Liver (tissue), 9 donors: ENCODE measurements around the gene SORD. TPM values are rescaled to one million over a fixed set of nuclear protein-coding genes. Genes with fewer than 3 reads are reported as not detected.

Source experiments
- DNase-seq: peaks from one replicate; pipeline ENCODE4 v3.0.0-alpha.2; 2017; ENCODE audit warnings: low spot score
- H3K27ac ChIP-seq, 2 donors: one replicate each; pipeline ENCODE4 v1.7.0; 2013; ENCODE audit warnings: inconsistent platforms in 2 of 2, low read length in 2 of 2, control low read depth in 1 of 2, low read depth in 1 of 2, mild to moderate bottlenecking in 1 of 2
- H3K27me3 ChIP-seq, 4 donors: one replicate each; pipeline versions ENCODE4 v1.6.1 to v1.7.0; 2013; ENCODE audit warnings: low read length in 3 of 4, inconsistent platforms in 1 of 4, mild to moderate bottlenecking in 1 of 4, moderate library complexity in 1 of 4; ENCODE audit not compliant: control insufficient read depth in 4 of 4, insufficient read depth in 4 of 4
- H3K36me3 ChIP-seq, 4 donors: one replicate each; pipeline versions ENCODE4 v1.6.1 to v1.7.0; 2013; ENCODE audit warnings: low read length in 3 of 4, mild to moderate bottlenecking in 3 of 4, low read depth in 1 of 4, moderate library complexity in 1 of 4; ENCODE audit not compliant: control insufficient read depth in 4 of 4, insufficient read depth in 3 of 4
- H3K4me1 ChIP-seq, 4 donors: one replicate each; pipeline versions ENCODE4 v1.6.1 to v1.7.0; 2013; ENCODE audit warnings: low read length in 3 of 4, mild to moderate bottlenecking in 3 of 4, moderate library complexity in 1 of 4; ENCODE audit not compliant: control insufficient read depth in 4 of 4, insufficient read depth in 4 of 4
- H3K4me3 ChIP-seq, 3 donors: one replicate each; pipeline versions ENCODE4 v1.6.1 to v1.7.0; 2013; ENCODE audit warnings: low read length in 3 of 3, control low read depth in 1 of 3, low read depth in 1 of 3, mild to moderate bottlenecking in 1 of 3
- H3K9ac ChIP-seq, 2 donors: one replicate each; pipeline ENCODE4 v1.7.0; 2013; ENCODE audit warnings: low read length in 2 of 2, mild to moderate bottlenecking in 2 of 2, moderate library complexity in 2 of 2, control low read depth in 1 of 2, low read depth in 1 of 2
- H3K9me3 ChIP-seq, 4 donors: one replicate each; pipeline versions ENCODE4 v1.6.1 to v1.7.0; 2013; ENCODE audit warnings: low read length in 3 of 4; ENCODE audit not compliant: control insufficient read depth in 4 of 4
- EGR1 ChIP-seq, 2 donors: IDR thresholded peaks; 2 replicates each; pipeline ENCODE4 v1.6.1; 2016 to 2018; ENCODE audit warnings: antibody characterized with exemption in 2 of 2, low read depth in 2 of 2
- FOXA2 ChIP-seq: IDR thresholded peaks from 2 replicates; pipeline ENCODE4 v1.6.1; 2016; ENCODE audit warnings: antibody characterized with exemption
- GABPA ChIP-seq, 2 donors: IDR thresholded peaks in 1 of 2; conservative IDR thresholded peaks in 1 of 2; 2 replicates each; pipeline ENCODE4 v1.6.1; 2016; ENCODE audit warnings: antibody characterized with exemption in 2 of 2, mild to moderate bottlenecking in 1 of 2, moderate library complexity in 1 of 2
- HNF4A ChIP-seq, 2 donors: conservative IDR thresholded peaks; 2 replicates each; pipeline ENCODE4 v1.6.1; 2016; ENCODE audit warnings: antibody characterized with exemption in 2 of 2, mild to moderate bottlenecking in 2 of 2
- JUND ChIP-seq, 2 donors: IDR thresholded peaks; 2 replicates each; pipeline ENCODE4 v1.6.1; 2016; ENCODE audit warnings: antibody characterized with exemption in 2 of 2
- NR2F2 ChIP-seq: IDR thresholded peaks from 2 replicates; pipeline ENCODE4 v1.6.1; 2016; ENCODE audit warnings: antibody characterized with exemption
- RAD21 ChIP-seq, 2 donors: IDR thresholded peaks; 2 replicates each; pipeline ENCODE4 v1.6.1; 2016; ENCODE audit warnings: antibody characterized with exemption in 2 of 2, mild to moderate bottlenecking in 2 of 2
- TAF1 ChIP-seq: conservative IDR thresholded peaks from 2 replicates; pipeline ENCODE4 v1.6.1; 2016; ENCODE audit warnings: antibody characterized with exemption, mild to moderate bottlenecking
- YY1 ChIP-seq: IDR thresholded peaks from 2 replicates; pipeline ENCODE4 v1.6.1; 2016; ENCODE audit warnings: antibody characterized with exemption, mild to moderate bottlenecking
- WGBS: extraction: QIAGEN DNeasy Blood & Tissue Kit; methylation state at CpG from one replicate; pipeline ENCODE4 v1.1.7; 2013; 5-methylcytosine and 5-hydroxymethylcytosine counted together
- polyA plus RNA-seq, 2 donors: library from polyadenylated mRNA; stranded (reverse) in 1 of 2; unstranded in 1 of 2; fragments of 200-250 nt in 1 of 2; fragments of >200 nt in 1 of 2; fragmentation: Nextera tagmentation in 1 of 2; extraction: Ambion mirVana in 1 of 2; gene quantifications; one replicate each; pipeline versions ENCODE4 v1.2.1 to v1.2.3, GENCODE V29; 2013 to 2015
- total RNA-seq, 2 donors: library from RNA; depleted of rRNA; stranded (reverse); fragments of >200 nt; gene quantifications; one replicate each; pipeline ENCODE4 v1.2.3, GENCODE V29; 2014
- TF ChIP-seq, protein P1 (sequence below): IDR thresholded peaks from 2 replicates; pipeline ENCODE4 v1.6.1; 2016; ENCODE audit warnings: antibody characterized with exemption
- TF ChIP-seq, protein P2 (sequence below): IDR thresholded peaks from 2 replicates; pipeline ENCODE4 v1.6.1; 2016; ENCODE audit warnings: antibody characterized with exemption
- TF ChIP-seq, protein P3 (sequence below): IDR thresholded peaks from 2 replicates; pipeline ENCODE4 v1.6.1; 2016; ENCODE audit warnings: antibody characterized with exemption, mild to moderate bottlenecking
- TF ChIP-seq, protein P4 (sequence below): IDR thresholded peaks from 2 replicates; pipeline ENCODE4 v1.6.1; 2016; ENCODE audit warnings: antibody characterized with exemption
- donor health status: healthy.
- donor health status: healthy.
- donor health status: healthy.
- donor health status: healthy.
- donor health status: healthy.

The SORD gene
- total and polyA plus RNA-seq, 4 donors, result 75.5 to 169 (median 167) TPM

DNA sequence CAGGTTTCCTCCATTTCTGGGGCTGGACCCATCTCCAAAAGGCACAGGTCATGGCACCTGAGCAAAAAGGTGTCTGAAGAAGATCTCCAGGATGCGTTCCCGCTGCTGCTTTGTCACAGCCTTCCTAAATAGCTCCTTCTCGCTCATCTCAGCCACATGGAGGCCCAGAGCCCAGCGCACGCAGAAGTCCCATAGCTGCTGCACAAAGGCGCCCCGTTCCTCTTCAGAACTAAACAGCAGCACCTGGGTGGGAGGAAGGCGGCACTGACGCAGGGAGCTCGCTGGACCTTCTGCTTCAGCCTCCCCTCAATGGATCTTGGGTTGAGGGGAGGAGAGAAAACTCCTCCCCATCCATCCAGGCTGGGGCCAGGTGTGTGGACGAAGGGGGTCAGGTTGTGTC, 82.6 kb downstream of the SORD start:
- H3K36me3 ChIP-seq, result no peaks in the 10 kb centered on the region
- TF ChIP-seq NR2F2 (no peak), GABPA (IDR thresholded peaks at IDR 0.05 in 1 of 2, conservative IDR thresholded peaks at IDR 0.05 in 1 of 2) (no peak), YY1 (no peak), RAD21 (IDR thresholded peaks at IDR 0.05) (no peak), HNF4A (conservative IDR thresholded peaks at IDR 0.05) (no peak), EGR1 (IDR thresholded peaks at IDR 0.05; ENCODE audit: low read depth in 2 of 2) (no peak), FOXA2 (no peak), TAF1 (no peak)
- TF ChIP-seq, protein P1, sequence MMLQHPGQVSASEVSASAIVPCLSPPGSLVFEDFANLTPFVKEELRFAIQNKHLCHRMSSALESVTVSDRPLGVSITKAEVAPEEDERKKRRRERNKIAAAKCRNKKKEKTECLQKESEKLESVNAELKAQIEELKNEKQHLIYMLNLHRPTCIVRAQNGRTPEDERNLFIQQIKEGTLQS, result no peak
- TF ChIP-seq, protein P2, sequence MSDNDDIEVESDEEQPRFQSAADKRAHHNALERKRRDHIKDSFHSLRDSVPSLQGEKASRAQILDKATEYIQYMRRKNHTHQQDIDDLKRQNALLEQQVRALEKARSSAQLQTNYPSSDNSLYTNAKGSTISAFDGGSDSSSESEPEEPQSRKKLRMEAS, result no peak
- TF ChIP-seq, protein P3, sequence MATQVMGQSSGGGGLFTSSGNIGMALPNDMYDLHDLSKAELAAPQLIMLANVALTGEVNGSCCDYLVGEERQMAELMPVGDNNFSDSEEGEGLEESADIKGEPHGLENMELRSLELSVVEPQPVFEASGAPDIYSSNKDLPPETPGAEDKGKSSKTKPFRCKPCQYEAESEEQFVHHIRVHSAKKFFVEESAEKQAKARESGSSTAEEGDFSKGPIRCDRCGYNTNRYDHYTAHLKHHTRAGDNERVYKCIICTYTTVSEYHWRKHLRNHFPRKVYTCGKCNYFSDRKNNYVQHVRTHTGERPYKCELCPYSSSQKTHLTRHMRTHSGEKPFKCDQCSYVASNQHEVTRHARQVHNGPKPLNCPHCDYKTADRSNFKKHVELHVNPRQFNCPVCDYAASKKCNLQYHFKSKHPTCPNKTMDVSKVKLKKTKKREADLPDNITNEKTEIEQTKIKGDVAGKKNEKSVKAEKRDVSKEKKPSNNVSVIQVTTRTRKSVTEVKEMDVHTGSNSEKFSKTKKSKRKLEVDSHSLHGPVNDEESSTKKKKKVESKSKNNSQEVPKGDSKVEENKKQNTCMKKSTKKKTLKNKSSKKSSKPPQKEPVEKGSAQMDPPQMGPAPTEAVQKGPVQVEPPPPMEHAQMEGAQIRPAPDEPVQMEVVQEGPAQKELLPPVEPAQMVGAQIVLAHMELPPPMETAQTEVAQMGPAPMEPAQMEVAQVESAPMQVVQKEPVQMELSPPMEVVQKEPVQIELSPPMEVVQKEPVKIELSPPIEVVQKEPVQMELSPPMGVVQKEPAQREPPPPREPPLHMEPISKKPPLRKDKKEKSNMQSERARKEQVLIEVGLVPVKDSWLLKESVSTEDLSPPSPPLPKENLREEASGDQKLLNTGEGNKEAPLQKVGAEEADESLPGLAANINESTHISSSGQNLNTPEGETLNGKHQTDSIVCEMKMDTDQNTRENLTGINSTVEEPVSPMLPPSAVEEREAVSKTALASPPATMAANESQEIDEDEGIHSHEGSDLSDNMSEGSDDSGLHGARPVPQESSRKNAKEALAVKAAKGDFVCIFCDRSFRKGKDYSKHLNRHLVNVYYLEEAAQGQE, result no peak
- TF ChIP-seq, protein P4, sequence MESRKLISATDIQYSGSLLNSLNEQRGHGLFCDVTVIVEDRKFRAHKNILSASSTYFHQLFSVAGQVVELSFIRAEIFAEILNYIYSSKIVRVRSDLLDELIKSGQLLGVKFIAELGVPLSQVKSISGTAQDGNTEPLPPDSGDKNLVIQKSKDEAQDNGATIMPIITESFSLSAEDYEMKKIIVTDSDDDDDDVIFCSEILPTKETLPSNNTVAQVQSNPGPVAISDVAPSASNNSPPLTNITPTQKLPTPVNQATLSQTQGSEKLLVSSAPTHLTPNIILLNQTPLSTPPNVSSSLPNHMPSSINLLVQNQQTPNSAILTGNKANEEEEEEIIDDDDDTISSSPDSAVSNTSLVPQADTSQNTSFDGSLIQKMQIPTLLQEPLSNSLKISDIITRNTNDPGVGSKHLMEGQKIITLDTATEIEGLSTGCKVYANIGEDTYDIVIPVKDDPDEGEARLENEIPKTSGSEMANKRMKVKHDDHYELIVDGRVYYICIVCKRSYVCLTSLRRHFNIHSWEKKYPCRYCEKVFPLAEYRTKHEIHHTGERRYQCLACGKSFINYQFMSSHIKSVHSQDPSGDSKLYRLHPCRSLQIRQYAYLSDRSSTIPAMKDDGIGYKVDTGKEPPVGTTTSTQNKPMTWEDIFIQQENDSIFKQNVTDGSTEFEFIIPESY, result no peak
- H3K9me3 ChIP-seq, result no peaks in the 10 kb centered on the region
- peaks cover 0 to 3% (median 1%) of the 10 kb centered on the region in 4 donors for H3K27me3 ChIP-seq
- H3K4me3 ChIP-seq, result no peak overlapping the region
- no peak for DNase-seq
- no peak overlapping the region for H3K9ac ChIP-seq
- no peak overlapping the region for H3K27ac ChIP-seq
- H3K4me1 ChIP-seq, result no peaks in the 10 kb centered on the region
- WGBS, result 96% methylated on average over 11 of the region's 11 CpGs

DNA sequence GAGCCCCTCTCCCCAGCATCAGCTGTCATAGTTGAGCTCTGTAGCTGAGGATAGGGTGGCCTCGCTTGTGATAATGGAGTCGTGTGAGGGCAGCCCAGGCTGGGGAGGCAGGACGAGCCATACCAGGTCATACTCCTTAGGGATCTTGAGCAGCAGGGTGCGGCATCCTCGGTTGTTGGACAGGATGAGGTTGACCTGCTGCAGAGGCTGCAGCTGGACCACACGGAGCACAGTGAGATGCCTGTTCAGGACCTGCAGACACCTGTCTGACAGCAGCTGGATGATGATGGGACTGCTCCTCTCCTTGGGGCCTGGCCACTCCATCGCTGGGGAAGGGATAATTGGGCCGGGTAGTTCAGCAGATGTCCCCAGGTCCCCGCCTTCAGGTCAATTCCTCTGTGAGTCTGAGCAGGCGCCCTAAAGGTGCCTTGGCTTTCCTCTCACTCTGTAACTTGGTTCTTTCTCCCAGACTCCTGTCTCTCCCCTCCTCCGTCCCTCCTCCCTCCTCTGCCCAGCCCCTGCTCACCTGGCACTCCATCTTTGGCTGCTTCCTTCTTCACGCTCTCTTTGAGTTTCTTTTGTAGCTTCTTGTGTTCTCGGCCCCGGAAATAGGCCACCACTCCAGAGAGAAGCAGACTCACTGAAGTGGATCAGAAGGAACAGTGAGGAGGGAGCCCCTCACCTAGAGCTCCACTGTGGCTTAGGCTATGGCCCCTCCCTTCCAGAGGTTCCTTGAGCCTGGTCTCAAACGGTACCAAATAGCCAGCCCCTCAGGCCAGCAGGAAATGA, 83.2 kb downstream of the SORD start:
- no peak overlapping the region for H3K9ac ChIP-seq
- H3K36me3 ChIP-seq, result no peaks in the 10 kb centered on the region
- TF ChIP-seq, protein P4, result no peak
- TF ChIP-seq EGR1 (IDR thresholded peaks at IDR 0.05; ENCODE audit: low read depth in 2 of 2) (no peak), TAF1 (no peak), JUND (IDR thresholded peaks at IDR 0.05) (no peak)
- TF ChIP-seq, protein P1, result no peak
- TF ChIP-seq, protein P3, result no peak
- H3K27me3 ChIP-seq, result peaks cover 0 to 3% (median 1%) of the 10 kb centered on the region in 4 donors
- no peak for DNase-seq
- H3K27ac ChIP-seq, result no peak overlapping the region
- H3K4me1 ChIP-seq, result no peaks in the 10 kb centered on the region
- 80% methylated on average over 15 of the region's 15 CpGs for WGBS
- no peak overlapping the region for H3K4me3 ChIP-seq
- no peaks in the 10 kb centered on the region for H3K9me3 ChIP-seq
